GM06990 (cell line): ENCODE measurements around the gene POLN.
A peak's percentile ranks its signal among the peaks of the same experiment; 100 is the strongest.

Experiments
- DNase-seq: peaks from one replicate; pipeline ENCODE4 v3.0.0-alpha.2; 2011; ENCODE audit not compliant: insufficient read length; ENCODE audit errors: extremely low read depth
- H3K27me3 ChIP-seq: replicated peaks from 2 replicates; pipeline ENCODE4 v1.6.0; 2011; ENCODE audit warnings: low read length; ENCODE audit not compliant: control insufficient read depth, insufficient read depth
- H3K36me3 ChIP-seq: 2 replicates; pipeline ENCODE4 v1.5.1; 2011; ENCODE audit warnings: low read length; ENCODE audit not compliant: control insufficient read depth, insufficient read depth
- H3K4me3 ChIP-seq: replicated peaks from 2 replicates; pipeline ENCODE4 v1.5.1; 2011; ENCODE audit warnings: low read depth, mild to moderate bottlenecking, control low read depth, low read length
- TF ChIP-seq, protein P1 (sequence below): IDR thresholded peaks from 2 replicates; pipeline ENCODE4 v1.5.1; 2011; ENCODE audit warnings: low read length, control low read depth, mild to moderate bottlenecking, inconsistent platforms; ENCODE audit not compliant: insufficient read depth, poor library complexity, severe bottlenecking

The POLN gene

DNA sequence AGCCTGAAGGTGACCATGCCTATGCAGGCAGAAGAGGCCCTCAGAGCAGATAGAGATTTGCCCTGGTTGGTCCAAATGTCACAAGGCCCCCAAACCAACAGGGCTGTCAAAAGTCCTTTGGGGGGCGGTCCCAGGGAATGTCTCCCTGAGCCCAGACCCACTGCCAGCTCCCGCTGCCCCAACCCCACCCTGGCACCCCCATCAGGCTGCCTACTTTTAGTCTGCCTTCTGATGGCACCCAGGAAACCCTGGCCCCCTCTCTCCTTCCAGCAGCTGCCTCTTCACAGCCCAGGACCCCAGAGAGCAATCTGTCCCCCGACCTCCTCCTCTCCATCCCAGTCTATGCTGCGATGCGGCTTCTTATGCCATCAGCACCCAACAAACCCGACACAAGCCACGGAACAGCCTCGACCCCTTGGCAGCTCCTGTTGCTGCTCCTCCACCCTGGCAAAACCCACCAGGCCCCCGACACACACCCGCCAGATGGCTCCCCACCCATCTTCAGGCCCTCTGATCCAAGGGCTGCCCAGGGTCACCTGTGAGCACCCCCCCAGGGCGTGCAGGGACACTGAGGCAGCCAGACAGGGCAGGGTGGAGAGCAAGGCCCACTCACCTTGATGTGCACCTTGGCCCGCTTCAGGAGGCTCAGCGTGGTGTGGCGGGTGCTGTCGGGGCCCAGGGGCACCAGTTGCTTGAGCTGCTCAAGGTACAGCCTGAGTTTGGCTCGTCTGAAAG, 10.0 kb upstream of the POLN start:
- TF ChIP-seq, protein P1, sequence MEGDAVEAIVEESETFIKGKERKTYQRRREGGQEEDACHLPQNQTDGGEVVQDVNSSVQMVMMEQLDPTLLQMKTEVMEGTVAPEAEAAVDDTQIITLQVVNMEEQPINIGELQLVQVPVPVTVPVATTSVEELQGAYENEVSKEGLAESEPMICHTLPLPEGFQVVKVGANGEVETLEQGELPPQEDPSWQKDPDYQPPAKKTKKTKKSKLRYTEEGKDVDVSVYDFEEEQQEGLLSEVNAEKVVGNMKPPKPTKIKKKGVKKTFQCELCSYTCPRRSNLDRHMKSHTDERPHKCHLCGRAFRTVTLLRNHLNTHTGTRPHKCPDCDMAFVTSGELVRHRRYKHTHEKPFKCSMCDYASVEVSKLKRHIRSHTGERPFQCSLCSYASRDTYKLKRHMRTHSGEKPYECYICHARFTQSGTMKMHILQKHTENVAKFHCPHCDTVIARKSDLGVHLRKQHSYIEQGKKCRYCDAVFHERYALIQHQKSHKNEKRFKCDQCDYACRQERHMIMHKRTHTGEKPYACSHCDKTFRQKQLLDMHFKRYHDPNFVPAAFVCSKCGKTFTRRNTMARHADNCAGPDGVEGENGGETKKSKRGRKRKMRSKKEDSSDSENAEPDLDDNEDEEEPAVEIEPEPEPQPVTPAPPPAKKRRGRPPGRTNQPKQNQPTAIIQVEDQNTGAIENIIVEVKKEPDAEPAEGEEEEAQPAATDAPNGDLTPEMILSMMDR: no peak
- H3K36me3 ChIP-seq: peaks cover 27% of the 10 kb centered on the region
- DNase-seq: peak; percentile 4
- no peaks in the 10 kb centered on the region for H3K27me3 ChIP-seq
- H3K4me3 ChIP-seq: no peak overlapping the region

GRCh38 chr4:2251073-2251794, 9.3 kb upstream of the POLN start:
- H3K36me3 ChIP-seq: peaks cover 27% of the 10 kb centered on the region
- TF ChIP-seq, protein P1: no peak
- peak; percentile 6 for DNase-seq
- no peaks in the 10 kb centered on the region for H3K27me3 ChIP-seq
- H3K4me3 ChIP-seq: no peak overlapping the region

GRCh38 chr4:2250357-2251072, 8.6 kb upstream of the POLN start:
- H3K27me3 ChIP-seq: no peaks in the 10 kb centered on the region
- peaks cover 24% of the 10 kb centered on the region for H3K36me3 ChIP-seq
- H3K4me3 ChIP-seq: no peak overlapping the region
- peak; percentile 1 for DNase-seq
- TF ChIP-seq, protein P1: no peak

DNA sequence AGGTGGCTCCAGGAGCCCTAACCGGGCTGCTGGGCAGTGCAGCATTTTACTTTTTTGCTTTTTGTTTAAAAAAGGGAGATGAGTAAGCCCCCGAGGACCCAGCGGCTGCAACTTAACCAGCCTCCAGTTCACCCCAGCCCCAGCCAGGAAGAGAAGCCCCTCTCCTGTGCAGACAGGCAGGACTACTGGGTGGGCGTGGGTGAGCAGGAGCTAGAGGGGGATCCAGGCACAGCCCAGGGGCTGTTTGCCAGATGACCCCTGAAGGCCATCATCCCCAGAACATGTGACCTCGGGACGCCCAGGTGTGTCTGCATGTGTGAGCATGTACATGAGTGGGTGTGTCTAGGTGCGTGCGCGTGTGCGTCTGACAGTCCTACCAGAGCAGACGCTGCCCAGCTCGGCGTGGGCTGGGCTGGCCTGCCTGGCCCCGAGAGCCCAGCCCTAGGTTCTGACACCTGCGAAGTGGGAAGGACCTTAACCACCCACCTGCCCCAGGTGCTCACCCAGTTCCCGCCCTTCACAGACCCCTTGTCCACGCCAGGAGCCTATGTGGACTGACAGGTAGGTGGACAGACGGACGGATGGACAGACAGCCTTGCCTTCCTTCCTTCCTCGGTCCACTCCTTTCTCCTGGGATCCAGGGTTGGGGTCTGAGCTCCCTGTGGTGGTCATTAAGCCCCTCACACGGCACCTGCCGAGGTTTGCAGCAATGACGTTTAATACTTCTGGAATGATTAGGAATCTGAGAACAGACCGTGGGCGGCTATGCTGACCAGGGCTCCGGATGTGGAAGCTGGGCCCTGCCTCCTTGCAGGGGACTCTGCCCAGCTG, 7.8 kb upstream of the POLN start:
- peak; percentile 11 for DNase-seq
- H3K27me3 ChIP-seq: no peaks in the 10 kb centered on the region
- peaks cover 19% of the 10 kb centered on the region for H3K36me3 ChIP-seq
- TF ChIP-seq, protein P1: no peak
- no peak overlapping the region for H3K4me3 ChIP-seq

DNA sequence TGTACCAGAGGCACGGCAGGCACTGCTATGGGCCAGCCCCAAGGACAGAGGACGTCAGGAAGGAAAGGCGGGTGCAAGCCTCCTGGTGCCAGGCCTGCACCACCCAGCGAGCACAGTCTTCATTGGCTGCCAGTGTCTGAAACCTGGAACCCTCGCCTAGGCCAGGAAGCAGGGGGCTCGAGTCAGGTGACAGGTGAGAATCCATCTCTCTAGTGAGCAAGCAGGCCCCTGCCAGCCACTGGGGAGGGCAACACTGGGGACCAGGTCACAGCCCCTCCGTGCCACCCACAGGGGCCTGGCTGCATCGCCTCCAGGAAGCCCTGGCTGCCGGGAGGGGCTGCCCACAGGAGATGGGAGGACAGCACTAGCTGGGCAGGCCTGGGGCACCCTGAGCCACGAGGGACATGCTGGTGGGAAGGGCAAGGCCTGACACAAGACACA, 6.9 kb upstream of the POLN start:
- TF ChIP-seq, protein P1: no peak
- H3K36me3 ChIP-seq: peaks cover 16% of the 10 kb centered on the region
- DNase-seq: no peak
- H3K27me3 ChIP-seq: no peaks in the 10 kb centered on the region
- H3K4me3 ChIP-seq: no peak overlapping the region
